Measurements from ENCODE around the gene EOLA1.
A peak's percentile ranks its signal among the peaks of the same experiment; 100 is the strongest.

Gene EOLA1

GRCh38 chrX:149540621-149541520 is at the start of gene EOLA1:
EOLA1 (plus strand) TSS chrX:149541012; CDS start chrX:149545631, 4,619 bp downstream.
- peaks cover 13% of the 10 kb centered on the region for H3K4me1 ChIP-seq (ENCODE audit: insufficient read depth, low read length)
- H3K4me3 ChIP-seq (ENCODE audit: low read depth in 1 of 2, low read length in 2 of 2): peak within 1 kb of the TSS; percentile 66 to 94; a peak in 3 of 4 replicates
- H2AFZ ChIP-seq (ENCODE audit: low read depth, low read length): peak within 1 kb of the TSS; percentile 96
- H3K79me2 ChIP-seq (ENCODE audit: insufficient read depth, low read length): peaks cover 8% of the 10 kb centered on the region
- TF ChIP-seq CTCF (IDR thresholded peaks at IDR 0.05; ENCODE audit: borderline replicate concordance, extremely low read depth, low read length, poor library complexity, severe bottlenecking) (no peak), EZH2 (IDR thresholded peaks at IDR 0.05; ENCODE audit: borderline replicate concordance, low read depth, low read length, severe bottlenecking) (no peak)
- peak within 1 kb of the TSS; percentile 87 for H3K4me2 ChIP-seq (ENCODE audit: insufficient read depth, low read length)
- peaks cover 2% of the 10 kb centered on the region for H3K36me3 ChIP-seq (ENCODE audit: insufficient read depth, low read length)
- peak; percentile 90 for DNase-seq
- peaks cover 4% of the 10 kb centered on the region; the same call in 1 of the 2 replicates for H4K20me1 ChIP-seq (ENCODE audit: insufficient read depth, low read length)
- ATAC-seq (ENCODE audit: insufficient read depth, low read depth): peak; percentile 70
- peak within 1 kb of the TSS; percentile 74 for H3K9ac ChIP-seq (ENCODE audit: low read depth, low read length)
- no peaks in the 10 kb centered on the region for H3K27me3 ChIP-seq (ENCODE audit: insufficient read depth, low read length, poor library complexity)
- H3K9me3 ChIP-seq (ENCODE audit: insufficient read depth, low read length, severe bottlenecking): no peaks in the 10 kb centered on the region
- H3K27ac ChIP-seq (ENCODE audit: low read length): peak within 1 kb of the TSS; percentile 86

GRCh38 chrX:149491812-149492211 is 49.0 kb upstream of the EOLA1 start:
- Histone ChIP-seq H3K4me3 (ENCODE audit: low read depth in 1 of 2, low read length in 2 of 2) (no peak overlapping the region), H3K9me3 (ENCODE audit: insufficient read depth, low read length, severe bottlenecking) (no peaks in the 10 kb centered on the region), H3K79me2 (ENCODE audit: insufficient read depth, low read length) (no peaks in the 10 kb centered on the region), H3K27ac (ENCODE audit: low read length) (no peak overlapping the region), H3K4me2 (ENCODE audit: insufficient read depth, low read length) (no peak overlapping the region), H3K27me3 (ENCODE audit: insufficient read depth, low read length, poor library complexity) (no peaks in the 10 kb centered on the region), H3K4me1 (ENCODE audit: insufficient read depth, low read length) (no peaks in the 10 kb centered on the region), H3K36me3 (ENCODE audit: insufficient read depth, low read length) (peaks cover 76% of the 10 kb centered on the region), H4K20me1 (ENCODE audit: insufficient read depth, low read length) (no peaks in the 10 kb centered on the region), H2AFZ (ENCODE audit: low read depth, low read length) (no peak overlapping the region), H3K9ac (ENCODE audit: low read depth, low read length) (no peak overlapping the region)
- no peak for ATAC-seq (ENCODE audit: insufficient read depth, low read depth)
- DNase-seq: no peak
- TF ChIP-seq EZH2 (IDR thresholded peaks at IDR 0.05; ENCODE audit: borderline replicate concordance, low read depth, low read length, severe bottlenecking): no peak
- no peak for TF ChIP-seq CTCF (IDR thresholded peaks at IDR 0.05; ENCODE audit: borderline replicate concordance, extremely low read depth, low read length, poor library complexity, severe bottlenecking)

- H2AFZ ChIP-seq (ENCODE audit: low read depth, low read length): no peak overlapping the region
- no peak overlapping the region for H3K27ac ChIP-seq (ENCODE audit: low read length)
- no peak overlapping the region for H3K9ac ChIP-seq (ENCODE audit: low read depth, low read length)
- H3K36me3 ChIP-seq (ENCODE audit: insufficient read depth, low read length): peaks cover 85% of the 10 kb centered on the region
- TF ChIP-seq CTCF (IDR thresholded peaks at IDR 0.05; ENCODE audit: borderline replicate concordance, extremely low read depth, low read length, poor library complexity, severe bottlenecking): peak; percentile 6
- TF ChIP-seq EZH2 (IDR thresholded peaks at IDR 0.05; ENCODE audit: borderline replicate concordance, low read depth, low read length, severe bottlenecking): no peak
- no peaks in the 10 kb centered on the region for H4K20me1 ChIP-seq (ENCODE audit: insufficient read depth, low read length)
- DNase-seq (no peak), ATAC-seq (ENCODE audit: insufficient read depth, low read depth) (no peak)
- no peaks in the 10 kb centered on the region for H3K79me2 ChIP-seq (ENCODE audit: insufficient read depth, low read length)
- H3K4me2 ChIP-seq (ENCODE audit: insufficient read depth, low read length): no peak overlapping the region
- H3K4me1 ChIP-seq (ENCODE audit: insufficient read depth, low read length): no peaks in the 10 kb centered on the region
- H3K27me3 ChIP-seq (ENCODE audit: insufficient read depth, low read length, poor library complexity): no peaks in the 10 kb centered on the region
- H3K4me3 ChIP-seq (ENCODE audit: low read depth in 1 of 2, low read length in 2 of 2): no peak overlapping the region
- H3K9me3 ChIP-seq (ENCODE audit: insufficient read depth, low read length, severe bottlenecking): no peaks in the 10 kb centered on the region
These were observed 46.9 kb upstream of the EOLA1 start for GRCh38 chrX:149493567-149494562.
